ENCODE results near the gene SYT6.
"Not testable (repeated sequence)": the region's sequence is repeated elsewhere in the genome, so short reads cannot be mapped to it uniquely, and the experiment has no call there.

SYT6 gene

DNA sequence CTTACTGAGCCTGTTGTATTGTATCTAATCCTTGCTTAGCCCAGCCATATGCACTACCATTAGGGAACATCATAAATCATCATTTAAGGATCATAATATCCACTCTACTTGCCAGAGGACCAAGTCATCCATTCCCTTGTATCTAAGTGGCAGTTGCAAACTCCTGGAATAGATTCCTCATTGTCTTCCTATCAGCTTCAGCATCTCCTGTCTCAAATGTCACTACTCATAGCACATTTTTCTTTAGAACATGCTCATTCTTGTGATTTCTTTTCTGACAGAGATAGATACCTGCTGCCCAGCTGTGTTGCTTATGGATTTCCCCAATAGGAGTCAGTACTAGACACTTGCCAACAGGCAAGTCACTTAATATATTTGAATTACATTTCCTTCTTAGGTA is 90.1 kb downstream of the SYT6 start:
- DNase-seq = no peak

DNA sequence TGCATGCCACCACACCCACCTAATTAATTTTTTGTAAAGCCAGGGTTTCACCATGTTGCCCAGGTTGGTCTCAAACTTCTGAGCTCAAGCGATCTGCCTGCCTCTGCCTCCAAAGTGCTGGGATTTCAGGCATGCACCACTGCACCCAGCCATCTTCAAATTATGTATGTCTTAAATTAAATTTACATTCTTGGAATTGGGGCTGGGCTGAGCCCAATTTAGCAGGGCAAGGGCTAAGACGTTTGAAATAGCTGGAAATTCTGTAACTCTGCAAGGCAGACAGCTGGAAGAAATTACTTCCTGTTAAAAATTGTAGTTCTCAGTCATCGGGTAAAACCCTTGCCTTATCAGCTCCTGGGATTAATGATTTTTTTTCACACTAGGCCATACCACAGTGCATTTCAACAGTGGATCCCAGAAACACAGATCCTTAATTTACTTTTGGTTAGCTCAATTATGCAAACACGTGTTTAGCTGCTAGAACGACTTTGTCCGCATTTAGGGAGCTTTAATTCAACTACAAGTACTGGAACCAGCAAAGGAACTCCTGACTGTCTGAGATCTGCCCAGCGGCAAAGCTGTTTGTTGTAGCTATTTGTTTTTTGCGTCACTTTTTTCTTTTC is 91.1 kb downstream of the SYT6 start:
- DNase-seq = no peak

DNA sequence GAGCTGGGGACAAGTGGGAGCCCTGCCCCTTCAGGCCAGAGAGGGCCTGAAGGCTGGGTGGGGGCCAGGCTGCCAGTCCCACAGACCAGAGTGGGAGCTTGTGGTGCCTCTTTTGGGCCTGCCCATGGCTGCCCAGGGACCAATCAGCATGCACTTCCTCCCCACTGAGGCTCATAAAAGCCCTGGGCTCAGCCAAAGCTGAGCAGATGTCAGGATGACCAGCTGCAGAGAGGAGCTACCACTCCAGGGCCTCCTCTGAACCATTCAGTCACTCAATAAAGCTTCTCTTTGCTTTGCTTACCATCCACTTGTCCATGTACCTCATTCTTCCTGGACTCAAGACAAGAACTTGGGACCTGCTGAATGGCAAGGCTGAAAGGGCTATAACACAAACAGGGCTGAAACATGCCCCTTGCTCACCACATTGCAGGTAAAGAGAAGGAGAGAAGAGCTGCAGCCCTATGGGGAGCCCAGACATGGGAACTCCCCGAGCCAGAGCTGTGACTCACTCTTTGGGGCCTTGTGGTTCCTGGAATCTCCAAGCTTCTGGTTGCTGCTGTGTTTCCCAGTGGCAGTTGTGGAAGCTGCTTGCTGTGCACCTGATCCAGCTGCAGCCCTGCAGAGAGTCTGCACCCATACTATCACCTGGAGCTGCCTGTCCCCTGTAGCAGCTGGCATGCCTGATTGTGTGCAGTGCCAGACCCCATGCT is 92.4 kb downstream of the SYT6 start:
- no peak for DNase-seq

- not testable (repeated sequence) for DNase-seq
Measured at GRCh38 chr1:114058236-114058635, 95.4 kb downstream of the SYT6 start.

- DNase-seq = no peak
Measured at GRCh38 chr1:114054148-114054547, 99.5 kb downstream of the SYT6 start.

GRCh38 chr1:114048232-114048631 is 105.4 kb downstream of the SYT6 start:
- DNase-seq = no peak

GRCh38 chr1:114043548-114043947 is 110.1 kb downstream of the SYT6 start:
- no peak for DNase-seq

DNA sequence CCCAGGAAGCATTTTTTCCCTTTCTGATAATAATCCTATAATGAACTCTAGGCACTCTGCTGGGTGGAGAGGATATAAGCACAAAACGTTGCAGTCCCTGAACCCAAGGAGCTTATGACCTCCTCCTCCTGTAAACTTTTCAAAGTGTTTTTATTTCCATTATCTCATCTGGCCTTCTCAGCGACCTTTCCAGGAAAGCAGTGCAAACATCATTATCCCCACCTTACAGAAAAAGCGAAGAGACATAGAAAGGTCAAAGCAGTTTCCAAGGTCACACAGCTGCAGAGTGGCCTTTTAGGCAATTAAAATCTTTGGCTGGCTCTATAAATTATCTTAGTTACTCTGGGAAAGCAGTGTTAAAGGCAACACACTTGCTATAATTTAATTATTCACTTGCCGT is 110.6 kb downstream of the SYT6 start:
- DNase-seq = no peak

GRCh38 chr1:114040273-114041015 is 113.2 kb downstream of the SYT6 start:
- no peak for DNase-seq
